Fibroblast of skin of scalp (primary cell): ENCODE data around the gene BAIAP3.
A peak's percentile ranks its signal among the peaks of the same experiment; 100 is the strongest.

ENCODE experiments used
- DNase-seq: peaks from one replicate; pipeline ENCODE4 v3.0.0-alpha.2; 2013

The BAIAP3 gene

DNA sequence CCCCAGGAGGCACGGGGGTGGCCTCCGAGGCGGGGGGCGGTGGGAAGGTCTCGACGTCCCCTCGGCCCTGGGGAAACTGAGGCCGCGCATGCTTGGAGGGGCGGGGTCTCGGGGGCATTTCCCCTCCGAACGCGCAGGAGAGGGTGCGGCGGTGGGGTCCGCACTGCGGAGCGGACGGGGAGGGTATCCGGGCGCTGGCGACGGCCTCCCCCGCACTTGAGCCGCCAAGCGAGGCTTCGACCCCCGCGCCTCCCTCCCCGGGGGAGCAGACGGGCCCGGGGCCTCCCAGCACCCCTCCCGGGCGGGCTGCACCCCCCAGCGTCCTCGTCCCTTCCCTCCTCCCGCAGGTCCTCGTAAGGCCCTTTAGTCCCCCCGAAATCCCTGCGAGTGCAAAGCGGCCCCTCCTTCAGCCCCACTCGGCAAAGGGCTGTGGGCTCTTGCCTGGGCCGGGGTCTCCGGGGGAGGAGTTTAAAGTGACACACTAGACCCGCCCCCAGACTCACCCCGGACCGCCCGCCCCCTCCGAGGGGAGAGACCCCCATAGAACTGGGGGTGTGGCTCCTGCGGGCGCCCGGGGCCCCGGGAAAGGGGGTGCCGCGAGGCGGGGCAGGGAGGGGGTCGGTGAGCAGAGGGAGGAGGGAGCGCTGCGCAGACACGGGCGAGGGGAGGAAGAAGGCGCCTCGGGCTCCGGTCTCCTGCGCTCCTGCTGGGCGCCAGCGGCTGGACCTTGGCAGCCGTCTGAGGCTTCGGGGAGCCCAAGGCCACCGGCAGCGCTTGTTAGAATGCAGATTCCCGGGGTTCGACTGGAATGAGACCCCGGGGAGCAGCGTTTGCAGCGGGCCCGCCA, 632 bp downstream of the BAIAP3 start:
- no peak for DNase-seq

DNA sequence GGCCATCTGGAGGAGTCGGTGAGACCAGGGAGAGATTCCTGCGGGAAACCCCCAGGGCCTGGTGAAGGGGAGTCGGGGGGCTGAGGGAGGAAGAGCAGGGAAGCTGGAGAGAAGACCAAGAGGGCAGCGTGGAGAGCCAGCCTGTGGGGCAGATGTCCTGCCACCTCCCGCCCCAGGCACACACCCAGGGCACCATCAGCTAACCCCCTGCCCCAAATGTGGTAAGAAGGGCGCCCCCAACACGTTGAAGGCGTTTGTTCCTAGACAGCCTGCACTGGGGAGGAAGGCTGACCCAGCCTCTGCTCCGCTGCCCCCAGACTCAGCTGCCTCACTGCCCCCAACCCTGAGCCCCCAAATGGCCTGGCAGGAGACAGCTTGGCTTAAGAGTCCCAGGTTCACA, 1.3 kb downstream of the BAIAP3 start:
- DNase-seq, result no peak

DNA sequence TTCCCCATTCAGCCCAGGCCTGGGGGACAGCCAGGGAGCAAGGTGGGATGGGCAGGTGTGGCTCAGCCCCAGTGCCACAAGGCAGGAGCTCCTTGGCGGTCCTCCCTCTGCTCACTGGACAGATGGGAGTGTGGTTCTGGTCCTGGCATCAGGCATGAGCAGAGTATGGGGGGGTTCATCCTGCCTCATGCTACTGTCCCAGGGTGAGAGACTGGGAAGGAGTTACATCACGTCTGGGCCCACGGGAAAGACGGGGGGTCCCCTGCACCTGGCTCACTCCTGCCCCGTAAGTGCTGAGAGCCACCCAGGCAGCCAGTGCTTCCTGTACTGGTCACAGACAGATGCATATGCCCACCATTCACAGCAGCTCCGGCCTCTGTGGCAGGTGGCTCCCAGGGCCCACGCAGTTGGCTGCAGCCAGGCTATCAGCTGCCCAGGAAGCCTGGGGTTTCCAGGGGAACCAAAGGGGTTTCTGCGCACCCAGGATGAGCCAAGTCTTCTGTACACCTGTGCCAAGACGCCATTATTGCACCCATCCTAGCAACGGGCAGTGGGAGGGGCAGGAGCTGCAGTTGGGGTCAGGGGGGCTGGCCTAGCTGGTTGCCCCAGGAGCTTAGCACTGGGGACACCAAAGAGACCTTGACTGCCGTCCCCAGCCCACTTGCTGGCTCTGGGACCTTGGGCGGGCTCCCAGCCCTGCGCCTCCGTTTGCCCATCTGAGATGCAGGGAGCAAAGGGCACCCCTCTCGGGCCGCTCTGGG, 1.9 kb downstream of the BAIAP3 start:
- no peak for DNase-seq

DNA sequence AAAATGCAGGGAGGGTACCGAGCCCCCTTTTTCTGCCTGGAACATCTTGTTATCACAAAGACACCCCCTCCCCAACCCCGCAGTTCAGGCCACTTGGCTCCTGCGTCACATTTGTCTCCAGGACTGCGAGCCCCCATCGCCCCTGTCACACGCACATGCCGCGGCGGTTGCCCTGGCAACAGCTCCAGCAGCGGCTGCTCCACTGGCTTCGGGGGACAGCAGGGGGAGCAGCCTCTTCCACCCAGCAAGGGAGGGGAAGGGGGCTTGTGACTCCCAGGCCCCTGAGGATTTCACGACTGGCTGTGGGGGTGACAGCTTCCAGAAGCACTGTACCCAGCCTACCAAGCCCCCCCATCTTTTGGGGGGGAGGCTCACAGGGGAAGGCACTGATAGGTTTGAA, 2.6 kb downstream of the BAIAP3 start:
- no peak for DNase-seq

DNA sequence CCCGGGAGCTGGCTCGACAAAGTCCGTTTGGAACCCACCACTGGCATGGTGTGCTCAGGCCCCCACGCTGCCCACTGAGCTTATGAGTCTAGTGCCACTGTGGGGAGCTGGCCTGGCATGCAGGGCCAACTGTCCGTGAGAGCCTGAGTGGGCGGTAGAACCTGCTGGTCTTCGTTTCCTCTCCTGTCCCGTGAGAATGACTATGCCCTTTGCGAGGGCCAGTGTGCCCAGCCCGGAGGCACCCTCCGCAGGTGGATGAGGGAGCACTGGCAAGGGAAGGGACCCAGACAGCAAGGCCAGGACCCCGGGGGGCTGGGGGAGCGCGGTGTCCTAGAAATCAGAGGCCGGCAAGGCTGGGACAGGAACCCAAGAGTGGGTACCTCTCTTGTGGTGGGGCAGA, 3.2 kb downstream of the BAIAP3 start:
- no peak for DNase-seq

DNA sequence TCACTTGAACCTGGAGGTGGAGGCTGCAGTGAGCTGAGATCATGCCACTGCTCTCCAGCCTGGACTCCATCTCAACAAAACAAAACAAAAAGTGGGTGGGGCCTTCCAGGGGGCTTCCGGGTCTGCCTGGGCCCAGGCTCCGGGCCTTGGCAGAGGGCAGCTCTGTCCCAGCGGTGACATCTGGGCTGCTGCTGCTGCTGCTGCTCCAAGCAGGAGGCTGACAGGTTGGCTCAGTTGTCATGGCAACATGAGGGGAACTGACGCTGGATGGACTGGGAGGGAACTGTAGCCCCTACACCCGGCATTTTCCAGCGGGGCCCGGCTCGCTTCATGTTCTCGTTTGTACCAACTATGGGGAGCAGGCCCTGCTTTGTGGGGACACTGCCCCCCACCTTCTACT, 4.0 kb downstream of the BAIAP3 start:
- DNase-seq, result no peak

DNA sequence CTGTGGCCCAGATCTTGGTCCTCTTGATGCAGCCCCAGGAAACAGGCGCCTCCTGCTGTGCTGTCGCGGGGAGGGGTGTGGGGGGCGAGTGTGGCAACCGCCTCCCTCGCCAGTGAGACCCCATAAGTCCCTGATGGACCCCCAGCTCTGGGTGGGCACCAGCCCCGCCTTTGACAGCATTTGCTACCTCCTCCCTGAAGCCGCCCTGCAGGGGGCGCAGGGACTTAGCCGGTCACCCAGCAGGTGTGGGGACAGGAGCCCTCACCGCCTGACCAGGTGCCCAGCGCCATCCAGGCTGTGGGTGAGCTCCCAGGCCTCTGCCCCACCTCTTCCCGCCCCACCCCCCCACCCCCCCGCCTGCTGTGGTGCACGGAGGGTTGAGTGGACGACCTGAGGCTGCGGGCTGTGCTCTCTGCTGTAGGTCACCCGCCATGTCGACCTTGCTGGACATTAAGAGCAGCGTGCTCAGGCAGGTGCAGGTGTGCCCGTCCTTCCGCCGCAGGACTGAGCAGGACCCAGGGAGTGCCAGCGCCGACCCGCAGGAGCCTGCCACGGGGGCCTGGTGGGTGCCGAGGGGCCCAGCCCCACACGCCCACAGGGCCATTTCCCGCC, 4.8 kb downstream of the BAIAP3 start:
- DNase-seq, result no peak

DNA sequence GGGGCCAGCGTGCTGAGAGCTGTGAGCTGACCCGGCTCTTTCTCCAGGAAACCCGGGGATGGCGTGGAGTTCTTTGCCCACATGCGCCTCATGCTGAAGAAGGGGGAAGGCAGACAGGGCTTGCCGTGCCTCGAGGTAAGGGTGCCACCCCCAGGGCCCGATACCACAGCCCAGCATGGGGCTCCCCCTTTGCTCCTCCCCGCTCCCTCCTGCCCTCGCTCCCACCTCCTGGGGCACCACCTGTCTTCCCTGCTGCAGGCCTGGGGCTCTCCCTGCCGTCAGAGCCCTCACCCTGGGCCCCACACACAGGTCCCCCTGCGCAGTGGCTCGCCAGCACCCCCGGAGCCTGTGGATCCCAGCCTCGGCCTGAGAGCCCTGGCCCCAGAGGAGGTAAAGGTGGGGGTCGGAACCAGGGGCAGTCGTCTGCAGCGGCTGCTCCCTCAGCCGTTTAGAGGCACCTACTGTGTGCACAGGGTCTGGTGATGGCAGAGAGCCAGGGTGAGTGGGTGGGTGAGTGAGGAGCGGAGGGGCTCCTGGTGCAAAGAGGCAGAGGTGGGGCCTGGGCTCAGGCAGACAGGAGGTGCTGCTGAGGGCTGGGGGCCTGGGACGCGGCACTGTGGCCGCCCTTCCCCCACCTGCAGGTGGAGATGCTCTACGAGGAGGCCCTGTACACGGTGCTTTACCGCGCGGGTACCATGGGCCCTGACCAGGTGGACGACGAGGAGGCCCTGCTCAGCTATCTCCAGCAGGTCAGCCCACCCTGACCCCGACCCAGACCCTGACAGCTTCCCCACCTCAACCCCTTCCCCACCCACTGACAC, 5.6 kb downstream of the BAIAP3 start:
- DNase-seq, result no peak

DNA sequence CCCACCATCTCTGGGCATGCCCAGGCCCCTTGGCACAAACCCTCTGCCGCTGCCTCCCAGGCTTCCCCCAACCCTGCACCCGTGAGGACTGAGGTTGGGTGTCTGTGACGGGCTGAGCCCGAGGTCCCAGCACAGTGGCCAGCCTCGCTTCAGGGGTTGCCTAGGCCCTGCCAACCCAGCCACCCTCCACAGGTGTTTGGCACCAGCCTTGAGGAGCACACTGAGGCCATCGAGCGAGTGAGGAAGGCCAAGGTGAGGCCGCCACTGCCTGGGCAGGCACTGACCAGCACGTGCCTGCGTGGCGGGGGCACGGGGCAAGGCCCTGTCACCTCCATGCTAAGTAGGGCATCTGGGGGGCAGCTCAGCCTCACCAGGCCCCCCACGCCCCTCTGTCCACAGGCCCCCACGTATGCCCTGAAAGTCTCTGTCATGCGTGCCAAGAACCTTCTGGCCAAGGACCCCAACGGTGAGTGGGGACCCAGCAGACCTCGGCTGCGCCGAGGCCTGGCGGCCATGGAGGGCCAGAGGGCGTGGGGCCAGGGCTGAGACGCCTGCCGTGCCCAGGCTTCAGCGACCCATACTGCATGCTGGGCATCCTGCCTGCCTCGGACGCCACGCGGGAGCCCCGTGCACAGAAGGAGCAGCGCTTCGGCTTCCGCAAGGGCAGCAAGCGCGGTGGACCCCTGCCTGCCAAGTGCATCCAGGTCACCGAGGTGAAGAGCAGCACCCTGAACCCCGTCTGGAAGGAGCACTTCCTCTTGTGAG, 7.5 kb downstream of the BAIAP3 start:
- no peak for DNase-seq

DNA sequence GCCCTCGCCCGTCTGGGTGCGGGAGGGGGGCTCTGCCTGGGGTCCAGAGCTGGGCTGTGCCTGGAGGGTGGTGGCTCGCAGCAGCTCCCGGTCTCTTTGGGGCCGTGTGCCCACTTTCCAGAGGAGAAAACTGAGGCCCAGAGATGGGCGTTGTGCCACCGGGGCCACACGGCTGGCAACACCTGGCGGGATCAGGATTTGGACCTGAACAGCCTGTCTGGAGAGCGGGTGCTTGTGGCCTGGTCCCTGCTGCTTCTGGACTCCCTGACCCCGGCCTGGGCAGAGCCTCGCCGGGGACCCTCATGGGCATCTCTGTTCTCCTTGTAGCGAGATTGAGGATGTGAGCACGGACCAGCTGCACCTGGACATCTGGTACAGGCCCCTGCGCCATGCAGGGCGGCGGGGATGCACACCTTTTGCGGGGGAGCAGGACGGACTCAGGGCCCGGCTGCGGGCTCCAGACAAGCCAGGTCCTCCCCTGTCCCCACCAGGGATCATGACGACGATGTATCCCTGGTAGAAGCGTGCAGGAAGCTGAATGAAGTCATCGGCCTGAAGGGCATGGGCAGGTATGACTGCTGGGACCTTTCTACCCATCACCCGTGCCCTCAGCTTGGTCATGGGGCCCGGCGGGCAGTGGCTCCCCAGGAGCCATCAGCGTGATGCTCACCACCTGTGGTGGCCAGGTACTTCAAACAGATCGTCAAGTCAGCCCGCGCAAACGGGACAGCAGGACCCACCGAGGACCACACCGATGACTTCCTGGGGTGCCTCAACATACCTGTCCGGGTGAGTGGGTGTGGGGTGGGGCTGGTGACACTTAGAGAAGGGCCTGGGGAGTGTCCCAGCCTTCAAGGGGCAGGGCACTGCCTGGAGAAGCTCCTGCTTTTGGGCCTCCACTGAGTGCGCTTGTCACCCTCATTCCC, 8.3 kb downstream of the BAIAP3 start:
- DNase-seq, result no peak

DNA sequence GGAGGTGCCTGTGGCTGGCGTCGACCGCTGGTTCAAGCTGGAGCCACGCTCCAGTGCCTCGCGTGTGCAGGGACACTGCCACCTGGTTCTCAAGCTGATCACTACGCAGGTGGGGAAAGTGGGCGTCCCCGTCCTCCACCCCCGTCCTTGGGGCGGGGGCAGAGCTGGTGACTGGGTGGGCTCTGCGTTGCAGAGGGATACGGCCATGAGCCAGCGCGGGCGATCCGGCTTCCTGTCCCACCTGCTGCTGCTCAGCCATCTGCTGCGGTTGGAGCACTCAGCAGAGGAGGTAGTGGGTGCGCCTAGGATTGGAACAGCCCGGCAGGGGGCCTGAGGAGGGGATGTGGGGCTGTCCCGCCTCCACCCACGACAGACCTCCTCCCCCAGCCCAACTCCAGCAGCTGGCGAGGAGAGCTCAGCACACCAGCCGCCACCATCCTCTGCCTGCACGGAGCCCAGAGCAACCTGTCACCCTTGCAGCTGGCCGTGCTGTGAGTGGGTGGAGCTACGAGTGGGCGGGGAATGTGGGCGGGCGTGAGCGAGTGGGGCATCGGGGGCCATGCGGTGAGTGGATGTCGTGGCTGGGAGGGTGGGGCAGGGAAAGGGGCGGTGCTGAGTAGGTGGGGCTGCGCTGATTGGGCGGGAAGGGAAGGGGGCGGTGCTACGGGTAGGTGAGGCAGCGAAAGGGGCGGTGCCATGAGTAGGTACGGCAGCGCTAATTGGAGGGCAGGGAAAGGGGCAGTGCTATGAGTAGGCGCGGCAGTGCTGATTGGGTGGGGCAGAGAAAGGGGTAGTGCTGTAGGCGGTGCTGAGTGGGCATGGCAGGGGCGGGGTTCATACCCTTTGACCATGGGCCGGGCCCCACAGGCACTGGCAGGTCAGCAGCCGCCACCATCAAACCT, 9.3 kb downstream of the BAIAP3 start:
- DNase-seq, result peak; percentile 72

DNA sequence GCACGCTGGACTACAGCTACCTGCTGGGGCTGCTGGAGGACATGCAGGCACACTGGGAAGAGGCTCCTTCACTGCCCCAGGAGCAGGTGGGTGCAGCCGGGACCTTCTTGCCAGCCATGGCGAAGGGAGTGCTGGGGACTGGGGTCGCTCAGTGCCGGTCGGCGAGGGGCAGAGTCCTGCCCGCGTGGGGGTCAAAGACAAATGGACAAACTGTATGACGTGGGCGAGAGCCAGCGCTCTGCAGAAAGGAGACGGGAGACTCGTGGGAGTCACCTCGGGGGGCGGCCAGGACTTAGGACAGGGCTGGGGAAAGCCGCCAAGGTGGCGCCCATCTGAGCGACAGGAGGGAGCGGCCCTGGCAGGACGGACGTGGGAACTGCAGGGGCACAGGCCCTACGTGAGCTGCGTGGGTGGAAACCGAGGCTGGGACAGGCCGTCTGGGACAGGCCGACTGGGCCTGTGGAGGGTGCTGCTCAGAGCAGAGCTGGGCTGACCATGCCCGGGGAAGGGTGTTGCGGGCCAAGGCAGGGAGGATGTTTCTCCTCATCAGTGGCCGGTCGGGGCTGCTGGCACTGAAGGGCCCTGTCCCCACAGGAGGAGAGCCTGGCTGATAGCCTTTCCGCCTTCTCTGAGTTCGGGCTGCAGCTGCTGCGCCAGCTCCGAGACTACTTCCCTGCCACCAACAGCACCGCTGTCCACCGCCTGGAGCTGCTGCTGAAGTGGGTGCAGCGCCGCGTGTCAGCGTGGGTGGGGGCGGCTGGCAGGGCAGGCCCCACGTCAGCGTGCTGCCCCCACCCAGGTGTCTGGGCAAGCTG, 10.2 kb downstream of the BAIAP3 start:
- no peak for DNase-seq

DNA sequence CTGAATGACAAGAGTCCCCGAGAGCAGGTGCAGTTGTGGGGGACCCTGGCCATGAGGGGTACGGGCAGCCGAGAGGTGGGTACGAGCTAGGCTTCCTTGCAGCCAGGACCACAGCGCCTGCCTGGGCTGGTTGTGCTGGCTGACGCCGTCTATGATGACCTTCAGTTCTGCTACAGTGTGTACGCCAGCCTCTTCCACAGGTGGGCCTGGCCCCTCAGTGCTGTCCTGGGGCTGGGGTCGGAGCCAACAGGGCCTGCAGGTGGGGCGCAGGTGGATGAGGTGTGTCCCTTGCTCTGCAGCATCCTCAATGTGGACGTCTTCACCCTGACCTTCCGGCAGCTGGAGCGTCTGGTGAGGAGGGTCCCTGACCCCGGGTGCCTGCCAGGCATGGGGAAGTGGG, 11.1 kb downstream of the BAIAP3 start:
- no peak for DNase-seq

DNA sequence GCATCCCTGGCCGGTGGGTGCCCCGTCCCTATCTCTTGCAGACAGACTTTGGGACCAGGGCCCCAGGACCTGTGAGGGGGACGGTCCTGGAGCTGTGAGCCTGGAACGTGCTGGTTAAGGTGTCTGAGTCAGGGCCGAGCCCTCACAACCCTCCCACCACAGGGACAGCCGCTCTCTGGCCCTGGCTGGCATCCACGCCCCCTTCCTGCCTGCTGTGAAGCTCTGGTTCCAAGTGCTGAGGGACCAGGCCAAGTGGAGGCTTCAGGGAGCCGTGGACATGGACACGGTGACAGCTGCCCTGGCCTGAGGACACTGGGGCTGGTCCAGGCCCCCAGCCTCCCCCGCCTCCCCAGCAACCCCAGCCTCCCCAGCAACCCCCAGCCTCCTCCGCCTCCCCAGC, 11.6 kb downstream of the BAIAP3 start:
- DNase-seq, result no peak

DNA sequence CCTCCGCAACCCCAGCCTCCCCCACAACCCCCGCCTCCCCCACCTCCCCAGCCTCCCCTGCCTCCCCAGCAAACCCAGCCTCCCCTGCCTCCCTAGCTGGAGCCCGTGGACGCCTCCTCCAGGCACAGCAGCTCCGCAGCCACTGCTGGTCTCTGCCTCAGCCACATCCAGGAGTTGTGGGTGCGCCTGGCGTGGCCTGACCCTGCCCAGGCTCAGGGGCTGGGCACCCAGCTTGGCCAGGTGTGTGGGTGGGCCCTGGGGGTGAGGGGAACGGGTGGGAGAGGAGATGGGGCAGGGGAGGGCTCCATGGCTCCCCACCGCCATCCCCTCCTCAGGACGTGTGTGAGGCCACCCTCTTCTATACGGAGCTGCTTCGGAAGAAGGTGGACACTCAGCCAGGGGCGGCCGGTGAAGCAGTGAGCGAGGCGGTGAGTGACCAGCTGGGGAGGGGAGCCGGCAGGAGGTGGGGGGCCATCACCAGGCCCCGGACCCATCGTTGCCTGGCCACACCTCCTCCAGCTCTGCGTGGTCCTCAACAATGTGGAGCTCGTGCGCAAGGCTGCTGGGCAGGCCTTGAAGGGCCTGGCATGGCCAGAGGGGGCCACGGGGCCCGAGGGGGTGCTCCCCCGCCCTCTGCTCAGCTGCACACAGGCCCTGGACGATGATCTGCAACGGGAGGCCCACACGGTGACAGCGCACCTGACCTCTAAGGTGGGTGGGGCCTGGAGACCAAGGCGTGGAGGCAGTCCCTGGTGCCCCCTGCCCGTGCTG, 12.4 kb downstream of the BAIAP3 start:
- DNase-seq, result no peak

DNA sequence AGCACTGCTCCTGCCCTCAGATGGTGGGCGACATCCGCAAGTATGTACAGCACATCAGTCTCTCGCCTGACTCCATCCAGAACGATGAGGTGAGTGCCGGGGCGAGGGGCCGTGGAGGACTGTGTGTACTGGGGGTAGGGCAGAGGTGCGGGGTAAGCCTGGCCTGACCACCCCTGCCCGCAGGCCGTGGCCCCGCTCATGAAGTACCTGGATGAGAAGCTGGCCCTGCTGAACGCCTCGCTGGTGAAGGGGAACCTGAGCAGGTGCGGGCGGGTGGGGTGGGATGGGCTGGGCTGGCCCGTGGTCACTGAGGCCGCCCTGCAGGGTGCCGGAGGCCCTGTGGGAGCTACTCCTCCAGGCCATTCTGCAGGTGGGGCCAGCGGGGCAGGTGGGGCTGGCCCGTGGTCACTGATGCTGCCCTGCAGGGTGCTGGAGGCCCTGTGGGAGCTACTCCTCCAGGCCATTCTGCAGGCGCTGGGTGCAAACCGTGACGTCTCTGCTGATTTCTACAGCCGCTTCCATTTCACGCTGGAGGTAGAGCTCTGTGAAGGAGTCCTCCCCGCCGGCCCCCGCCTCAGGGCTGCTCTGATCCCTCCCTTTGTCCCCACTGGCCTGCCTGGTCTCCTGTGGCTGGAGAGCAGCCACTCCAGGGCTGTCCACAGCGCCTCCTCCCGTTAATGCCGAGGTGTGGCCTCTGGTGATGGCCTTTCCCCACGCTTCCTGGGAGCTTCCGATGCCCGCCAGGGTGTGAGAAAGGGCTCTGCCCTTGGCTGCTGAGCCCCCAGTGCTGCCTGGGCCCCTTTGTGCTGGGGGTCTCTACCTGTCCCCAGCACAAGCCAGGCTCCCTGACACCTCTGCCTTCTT, 13.2 kb downstream of the BAIAP3 start:
- DNase-seq, result no peak

DNA sequence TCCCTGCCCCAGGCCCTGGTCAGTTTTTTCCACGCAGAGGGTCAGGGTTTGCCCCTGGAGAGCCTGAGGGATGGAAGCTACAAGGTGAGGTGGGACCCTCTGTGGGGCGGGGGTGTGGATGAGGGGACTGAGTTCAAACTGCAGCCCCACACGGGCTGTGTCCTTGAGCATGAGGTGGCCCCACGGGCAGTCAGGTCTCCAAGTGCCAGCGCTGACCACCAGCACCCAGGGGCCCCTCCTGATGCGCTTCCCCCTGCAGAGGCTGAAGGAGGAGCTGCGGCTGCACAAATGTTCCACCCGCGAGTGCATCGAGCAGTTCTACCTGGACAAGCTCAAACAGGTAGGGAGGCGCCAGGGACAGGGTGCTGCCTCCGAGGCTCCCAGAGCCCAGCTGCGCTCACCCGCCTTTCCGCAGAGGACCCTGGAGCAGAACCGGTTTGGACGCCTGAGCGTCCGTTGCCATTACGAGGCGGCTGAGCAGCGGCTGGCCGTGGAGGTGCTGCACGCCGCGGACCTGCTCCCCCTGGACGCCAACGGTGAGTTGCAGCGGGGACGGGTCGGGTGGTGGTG, 13.9 kb downstream of the BAIAP3 start:
- no peak for DNase-seq
